ENCODE results near the gene STX16. TPM values are rescaled to one million over a fixed set of nuclear protein-coding genes. Genes with fewer than 3 reads are reported as not detected.
"Not testable (repeated sequence)": the region's sequence is repeated elsewhere in the genome, so short reads cannot be mapped to it uniquely, and the experiment has no call there.

The STX16 gene
- polyA plus RNA-seq, 3 donors: 15.6 to 165 (median 27.4) TPM

DNA sequence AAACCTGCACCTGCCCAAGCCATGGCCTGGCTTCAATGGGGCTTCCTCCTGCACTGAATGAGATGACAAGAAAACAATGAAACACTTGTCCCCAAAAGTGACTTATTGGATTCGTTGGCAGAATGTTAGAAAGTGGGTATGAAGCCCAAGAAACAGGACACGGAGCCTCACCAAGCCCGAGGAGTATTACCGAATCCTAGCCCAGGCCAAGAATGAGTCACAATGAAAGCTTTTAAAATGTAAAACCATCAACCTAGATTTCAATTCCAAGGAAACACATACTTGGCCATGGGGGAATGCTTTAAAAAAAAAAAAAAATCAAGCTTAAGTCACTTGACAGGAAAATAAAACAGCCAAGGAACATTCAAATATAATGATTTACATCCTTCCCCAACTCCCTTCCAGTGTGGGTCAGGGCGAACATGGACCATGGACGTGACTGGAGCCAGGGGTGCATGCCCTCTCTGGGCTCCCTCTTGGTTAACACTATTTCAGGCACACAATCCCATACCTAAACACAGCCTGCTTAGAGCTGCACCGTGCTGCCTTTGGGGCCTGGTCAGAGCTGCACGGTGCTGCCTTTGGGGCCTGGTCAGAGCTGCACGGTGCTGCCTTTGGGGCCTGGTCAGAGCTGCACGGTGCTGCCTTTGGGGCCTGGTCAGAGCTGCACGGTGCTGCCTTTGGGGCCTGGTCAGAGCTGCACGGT is 3.1 kb upstream of the STX16 start:
- peaks cover 15 to 33% of the 10 kb centered on the region in 2 donors for H3K4me1 ChIP-seq (ENCODE audit: control insufficient read depth in 1 of 2, insufficient read depth in 2 of 2, low read length in 2 of 2)
- H3K9me3 ChIP-seq (replicated peaks in 1 of 2; ENCODE audit: control insufficient read depth in 1 of 2, insufficient read depth in 1 of 2, low read length in 2 of 2): no peaks in the 10 kb centered on the region
- H3K9me3 Mint-ChIP-seq: peaks cover 0 to 6% (median 0%) of the 10 kb centered on the region in 7 donors
- peaks cover 13% of the 10 kb centered on the region for H3K4me1 Mint-ChIP-seq
- H3K9ac ChIP-seq (ENCODE audit: insufficient read depth, low read length, poor library complexity, severe bottlenecking): no peak overlapping the region
- no peak overlapping the region for H3K4me3 ChIP-seq (replicated peaks in 1 of 3; ENCODE audit: low read depth in 2 of 3, low read length in 3 of 3)
- no peak for DNase-seq
- peaks cover 17% of the 10 kb centered on the region for H3K79me2 ChIP-seq (ENCODE audit: insufficient read depth, low read length)
- 100% methylated on average over 2 of the region's 12 CpGs for WGBS (ENCODE audit: insufficient coverage)
- intact Hi-C loops (cut with micrococcal nuclease): loop anchor here (10.0 kb wide), 2 partner anchors 207 to 413 kb away; partner anchors contain the start of genes GNAS (in 1 of the 2) and GNAS-AS1 (in 1 of the 2)
- peaks cover 3 to 18% of the 10 kb centered on the region in 2 donors for H3K27me3 ChIP-seq (ENCODE audit: control insufficient read depth in 2 of 2, insufficient read depth in 2 of 2, low read length in 2 of 2)
- H3K27ac ChIP-seq (ENCODE audit: low read depth in 1 of 2, low read length in 2 of 2): no peak overlapping the region
- no peak overlapping the region for H3K27ac Mint-ChIP-seq
- H3K4me3 Mint-ChIP-seq: no peak overlapping the region
- TF ChIP-seq, protein P1, sequence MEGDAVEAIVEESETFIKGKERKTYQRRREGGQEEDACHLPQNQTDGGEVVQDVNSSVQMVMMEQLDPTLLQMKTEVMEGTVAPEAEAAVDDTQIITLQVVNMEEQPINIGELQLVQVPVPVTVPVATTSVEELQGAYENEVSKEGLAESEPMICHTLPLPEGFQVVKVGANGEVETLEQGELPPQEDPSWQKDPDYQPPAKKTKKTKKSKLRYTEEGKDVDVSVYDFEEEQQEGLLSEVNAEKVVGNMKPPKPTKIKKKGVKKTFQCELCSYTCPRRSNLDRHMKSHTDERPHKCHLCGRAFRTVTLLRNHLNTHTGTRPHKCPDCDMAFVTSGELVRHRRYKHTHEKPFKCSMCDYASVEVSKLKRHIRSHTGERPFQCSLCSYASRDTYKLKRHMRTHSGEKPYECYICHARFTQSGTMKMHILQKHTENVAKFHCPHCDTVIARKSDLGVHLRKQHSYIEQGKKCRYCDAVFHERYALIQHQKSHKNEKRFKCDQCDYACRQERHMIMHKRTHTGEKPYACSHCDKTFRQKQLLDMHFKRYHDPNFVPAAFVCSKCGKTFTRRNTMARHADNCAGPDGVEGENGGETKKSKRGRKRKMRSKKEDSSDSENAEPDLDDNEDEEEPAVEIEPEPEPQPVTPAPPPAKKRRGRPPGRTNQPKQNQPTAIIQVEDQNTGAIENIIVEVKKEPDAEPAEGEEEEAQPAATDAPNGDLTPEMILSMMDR (IDR thresholded peaks at IDR 0.05): no peak
- no peak overlapping the region for H3K4me2 ChIP-seq (replicated peaks; ENCODE audit: extremely low read depth, low read length, poor library complexity, severe bottlenecking)
- no peaks in the 10 kb centered on the region for H4K20me1 ChIP-seq (ENCODE audit: insufficient read depth, low read length)
- no peak overlapping the region for H2AFZ ChIP-seq (ENCODE audit: insufficient read depth, low read depth, low read length, poor library complexity, severe bottlenecking)
- H3K36me3 Mint-ChIP-seq: peaks cover 0 to 2% of the 10 kb centered on the region in 2 donors
- H3K36me3 ChIP-seq (replicated peaks in 1 of 2; ENCODE audit: control insufficient read depth in 1 of 2, insufficient read depth in 2 of 2, low read length in 2 of 2): no peaks in the 10 kb centered on the region
- peaks cover 15 to 20% (median 19%) of the 10 kb centered on the region in 3 donors for H3K27me3 Mint-ChIP-seq (ENCODE audit: low read depth in 3 of 3)

DNA sequence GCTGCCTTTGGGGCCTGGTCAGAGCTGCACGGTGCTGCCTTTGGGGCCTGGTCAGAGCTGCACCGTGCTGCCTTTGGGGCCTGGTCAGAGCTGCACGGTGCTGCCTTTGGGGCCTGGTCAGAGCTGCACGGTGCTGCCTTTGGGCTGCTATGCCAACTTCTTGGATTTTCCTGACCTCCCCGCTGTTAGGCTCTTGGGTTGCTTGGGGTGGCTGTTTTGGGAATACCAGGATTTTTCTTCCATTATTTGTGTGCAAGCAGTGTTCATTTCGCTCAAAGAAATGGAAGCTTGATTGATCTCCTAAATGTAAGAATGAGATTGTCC is 2.6 kb upstream of the STX16 start:
- not testable (repeated sequence) for H3K36me3 ChIP-seq (replicated peaks in 1 of 2; ENCODE audit: control insufficient read depth in 1 of 2, insufficient read depth in 2 of 2, low read length in 2 of 2); H3K9ac ChIP-seq (ENCODE audit: insufficient read depth, low read length, poor library complexity, severe bottlenecking); H3K27ac Mint-ChIP-seq; H3K9me3 Mint-ChIP-seq; H4K20me1 ChIP-seq (ENCODE audit: insufficient read depth, low read length); H3K27ac ChIP-seq (ENCODE audit: low read depth in 1 of 2, low read length in 2 of 2); H3K4me2 ChIP-seq (replicated peaks; ENCODE audit: extremely low read depth, low read length, poor library complexity, severe bottlenecking); DNase-seq; H2AFZ ChIP-seq (ENCODE audit: insufficient read depth, low read depth, low read length, poor library complexity, severe bottlenecking); H3K36me3 Mint-ChIP-seq; H3K9me3 ChIP-seq (replicated peaks in 1 of 2; ENCODE audit: control insufficient read depth in 1 of 2, insufficient read depth in 1 of 2, low read length in 2 of 2); H3K4me3 ChIP-seq (replicated peaks in 1 of 3; ENCODE audit: low read depth in 2 of 3, low read length in 3 of 3)
- Mint-ChIP-seq H3K4me1 (peaks cover 17% of the 10 kb centered on the region), H3K4me3 (peak overlapping the region in 1 of 2 donors; percentile 90), H3K27me3 (ENCODE audit: low read depth in 3 of 3) (peaks cover 15 to 18% (median 18%) of the 10 kb centered on the region in 3 donors)
- intact Hi-C loops (cut with micrococcal nuclease): loop anchor here (10.0 kb wide), 2 partner anchors 206 to 414 kb away; partner anchors contain the start of genes GNAS (in 1 of the 2) and GNAS-AS1 (in 1 of the 2)
- peaks cover 3 to 18% of the 10 kb centered on the region in 2 donors for H3K27me3 ChIP-seq (ENCODE audit: control insufficient read depth in 2 of 2, insufficient read depth in 2 of 2, low read length in 2 of 2)
- H3K79me2 ChIP-seq (ENCODE audit: insufficient read depth, low read length): peaks cover 22% of the 10 kb centered on the region
- 97% methylated on average over 5 of the region's 6 CpGs for WGBS (ENCODE audit: insufficient coverage)
- peaks cover 19 to 39% of the 10 kb centered on the region in 2 donors for H3K4me1 ChIP-seq (ENCODE audit: control insufficient read depth in 1 of 2, insufficient read depth in 2 of 2, low read length in 2 of 2)

Data from CD14-positive monocyte (primary cell).